ENCODE measurements around the gene DENND1B. TPM values are rescaled to one million over a fixed set of nuclear protein-coding genes. Genes with fewer than 3 reads are reported as not detected.

Gene DENND1B, protein sequence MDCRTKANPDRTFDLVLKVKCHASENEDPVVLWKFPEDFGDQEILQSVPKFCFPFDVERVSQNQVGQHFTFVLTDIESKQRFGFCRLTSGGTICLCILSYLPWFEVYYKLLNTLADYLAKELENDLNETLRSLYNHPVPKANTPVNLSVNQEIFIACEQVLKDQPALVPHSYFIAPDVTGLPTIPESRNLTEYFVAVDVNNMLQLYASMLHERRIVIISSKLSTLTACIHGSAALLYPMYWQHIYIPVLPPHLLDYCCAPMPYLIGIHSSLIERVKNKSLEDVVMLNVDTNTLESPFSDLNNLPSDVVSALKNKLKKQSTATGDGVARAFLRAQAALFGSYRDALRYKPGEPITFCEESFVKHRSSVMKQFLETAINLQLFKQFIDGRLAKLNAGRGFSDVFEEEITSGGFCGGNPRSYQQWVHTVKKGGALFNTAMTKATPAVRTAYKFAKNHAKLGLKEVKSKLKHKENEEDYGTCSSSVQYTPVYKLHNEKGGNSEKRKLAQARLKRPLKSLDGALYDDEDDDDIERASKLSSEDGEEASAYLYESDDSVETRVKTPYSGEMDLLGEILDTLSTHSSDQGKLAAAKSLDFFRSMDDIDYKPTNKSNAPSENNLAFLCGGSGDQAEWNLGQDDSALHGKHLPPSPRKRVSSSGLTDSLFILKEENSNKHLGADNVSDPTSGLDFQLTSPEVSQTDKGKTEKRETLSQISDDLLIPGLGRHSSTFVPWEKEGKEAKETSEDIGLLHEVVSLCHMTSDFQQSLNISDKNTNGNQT
- total RNA-seq (2021) (1.9 and 4.1 TPM in 2 replicates), Bru-seq, nascent RNA (percentile 50 among the genes with signal in this experiment), BruChase-seq, experiment 1, labeled RNA remaining after a 2-hour chase (percentile 43 among the genes with signal in this experiment), BruChase-seq, experiment 2, labeled RNA remaining after a 6-hour chase (percentile 29 among the genes with signal in this experiment)
- long read RNA-seq, partial matches to known transcripts = 0 of 3 reads
- long read RNA-seq, other reads (novel, unspliced or antisense) = 2 of 3 reads

DNA sequence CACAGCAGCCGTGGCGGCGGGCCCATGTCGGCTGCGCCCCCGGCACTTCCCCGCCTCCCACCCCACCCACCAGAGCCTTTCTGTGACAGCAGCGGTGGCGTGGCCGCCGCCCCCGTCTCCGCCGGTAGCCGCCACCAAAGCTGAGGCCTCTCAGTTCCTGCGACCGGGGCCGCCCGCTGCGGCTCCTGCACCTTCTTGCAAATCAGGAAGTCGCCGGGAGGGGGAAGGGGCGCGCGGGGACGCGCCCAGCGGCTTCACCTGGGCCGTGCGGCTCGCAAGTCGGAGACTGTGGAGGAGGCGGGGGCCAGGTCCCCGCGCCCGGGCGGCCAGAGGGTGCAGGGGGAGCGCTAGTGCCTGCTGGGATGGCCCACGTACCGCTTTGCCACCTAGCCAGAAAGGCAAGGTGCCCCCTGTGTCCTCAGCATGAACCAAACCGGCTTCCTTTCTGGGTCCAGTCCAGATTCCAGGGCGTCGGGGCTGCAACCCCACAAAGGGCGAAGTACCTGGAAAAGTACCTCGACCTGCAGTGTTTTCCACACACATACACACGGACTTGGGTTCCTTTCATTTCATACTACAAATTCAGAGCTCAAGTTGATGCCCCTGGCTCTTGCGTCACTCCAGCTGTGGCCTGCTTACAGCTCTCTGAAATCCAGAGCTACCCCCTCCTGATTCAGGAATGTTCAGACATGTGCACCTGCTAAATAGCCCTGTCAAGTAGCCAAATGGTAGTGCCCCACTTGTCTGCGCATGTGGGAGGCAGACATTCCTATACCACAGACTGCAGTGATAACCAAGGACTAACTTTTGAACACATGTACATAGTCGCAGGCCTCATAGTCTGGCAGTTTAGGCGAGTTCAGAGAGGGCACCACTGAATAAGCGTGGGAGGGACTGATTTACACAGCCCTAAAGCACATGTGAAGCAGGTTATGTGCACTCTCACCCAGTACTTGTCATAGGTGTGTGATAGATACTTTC lies at the start of gene DENND1B:
Gene DENND1B, minus strand, starts transcription at position 199 of the 981 bp plus-strand sequence. CDS start 325 bp downstream, outside the sequence.
- TF ChIP-seq CTCF (conservative IDR thresholded peaks at IDR 0.05; ENCODE audit: low read depth, low read length) (no peak), EZH2 (IDR thresholded peaks at IDR 0.05; ENCODE audit: borderline replicate concordance, low read depth, low read length, poor library complexity, severe bottlenecking) (no peak)
- Histone ChIP-seq H3K36me3 (ENCODE audit: insufficient read depth, low read length, poor library complexity, severe bottlenecking) (no peaks in the 10 kb centered on the region), H3K9me3 (ENCODE audit: low read depth, low read length, poor library complexity, severe bottlenecking) (no peaks in the 10 kb centered on the region), H3K27me3 (replicated peaks; ENCODE audit: insufficient read depth, low read depth, low read length, poor library complexity) (no peaks in the 10 kb centered on the region), H3K27ac (ENCODE audit: low read depth, low read length, poor library complexity, severe bottlenecking) (no peak within 1 kb of the TSS), H3K4me1 (ENCODE audit: insufficient read depth, low read length, poor library complexity, severe bottlenecking) (peaks cover 10% of the 10 kb centered on the region), H3K4me3 (ENCODE audit: low read depth, low read length, poor library complexity, severe bottlenecking) (peak within 1 kb of the TSS; percentile 50)
- intact Hi-C loops (cut with micrococcal nuclease; ENCODE audit: unreplicated experiment) = no loop called here
- DNase-seq (ENCODE audit: low spot score) = peak; percentile 44
- CTCF ChIA-PET = no interaction called here
- no TSS peak for BruUV-seq (replicated peaks)
- POLR2A ChIA-PET (ENCODE audit: low non-redundant PET) = no interaction called here

DNA sequence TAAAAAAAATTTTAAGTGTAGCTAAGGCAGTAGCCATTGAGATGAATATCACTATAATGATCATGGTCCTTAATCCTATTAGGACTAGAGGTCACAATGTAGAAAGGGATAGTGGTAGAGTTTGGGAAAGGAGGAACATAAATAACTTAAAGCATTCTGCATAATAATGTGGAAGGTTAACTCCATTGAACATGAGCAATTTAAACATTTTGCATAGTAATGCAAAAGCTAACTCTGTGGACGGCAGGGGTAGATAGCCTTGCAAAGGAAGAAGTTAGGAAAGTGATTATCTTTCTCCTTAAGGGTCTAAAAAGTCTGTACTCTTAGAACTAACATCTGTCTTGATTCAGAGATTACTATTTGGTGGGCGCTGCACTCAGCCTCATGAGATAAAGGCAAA lies 39.0 kb upstream of the DENND1B start:
- no peaks in the 10 kb centered on the region for H3K27me3 ChIP-seq (replicated peaks; ENCODE audit: insufficient read depth, low read depth, low read length, poor library complexity)
- no peaks in the 10 kb centered on the region for H3K9me3 ChIP-seq (ENCODE audit: low read depth, low read length, poor library complexity, severe bottlenecking)
- no TSS peak for BruUV-seq (replicated peaks)
- POLR2A ChIA-PET (ENCODE audit: low non-redundant PET) = no interaction called here
- TF ChIP-seq CTCF (conservative IDR thresholded peaks at IDR 0.05; ENCODE audit: low read depth, low read length) (no peak), EZH2 (IDR thresholded peaks at IDR 0.05; ENCODE audit: borderline replicate concordance, low read depth, low read length, poor library complexity, severe bottlenecking) (no peak)
- intact Hi-C loops (cut with micrococcal nuclease; ENCODE audit: unreplicated experiment) = no loop called here
- no peak overlapping the region for H3K4me3 ChIP-seq (ENCODE audit: low read depth, low read length, poor library complexity, severe bottlenecking)
- CTCF ChIA-PET = no interaction called here
- H3K27ac ChIP-seq (ENCODE audit: low read depth, low read length, poor library complexity, severe bottlenecking) = no peak overlapping the region
- DNase-seq (ENCODE audit: low spot score) = no peak
- H3K36me3 ChIP-seq (ENCODE audit: insufficient read depth, low read length, poor library complexity, severe bottlenecking) = no peaks in the 10 kb centered on the region
- no peaks in the 10 kb centered on the region for H3K4me1 ChIP-seq (ENCODE audit: insufficient read depth, low read length, poor library complexity, severe bottlenecking)

- H3K36me3 ChIP-seq (ENCODE audit: insufficient read depth, low read length, poor library complexity, severe bottlenecking) = no peaks in the 10 kb centered on the region
- ChIA-PET POLR2A (ENCODE audit: low non-redundant PET) (no interaction called here), CTCF (no interaction called here)
- H3K27me3 ChIP-seq (replicated peaks; ENCODE audit: insufficient read depth, low read depth, low read length, poor library complexity) = no peaks in the 10 kb centered on the region
- H3K4me1 ChIP-seq (ENCODE audit: insufficient read depth, low read length, poor library complexity, severe bottlenecking) = no peaks in the 10 kb centered on the region
- no TSS peak for BruUV-seq (replicated peaks)
- intact Hi-C loops (cut with micrococcal nuclease; ENCODE audit: unreplicated experiment) = no loop called here
- no peak for DNase-seq (ENCODE audit: low spot score)
- no peak overlapping the region for H3K27ac ChIP-seq (ENCODE audit: low read depth, low read length, poor library complexity, severe bottlenecking)
- H3K4me3 ChIP-seq (ENCODE audit: low read depth, low read length, poor library complexity, severe bottlenecking) = no peak overlapping the region
- H3K9me3 ChIP-seq (ENCODE audit: low read depth, low read length, poor library complexity, severe bottlenecking) = no peaks in the 10 kb centered on the region
- TF ChIP-seq EZH2 (IDR thresholded peaks at IDR 0.05; ENCODE audit: borderline replicate concordance, low read depth, low read length, poor library complexity, severe bottlenecking) (no peak), CTCF (conservative IDR thresholded peaks at IDR 0.05; ENCODE audit: low read depth, low read length) (no peak)
Observed at GRCh38 chr1:197813741-197814140, 38.5 kb upstream of the DENND1B start.
